GM19099 (cell line): ENCODE results near the gene NRCAM.

Experiments used
- POLR2A ChIP-seq: IDR thresholded peaks from 3 replicates; pipeline ENCODE4 v1.6.1; 2011; ENCODE audit warnings: low read depth; ENCODE audit not compliant: insufficient read length; ENCODE audit errors: extremely low read depth

NRCAM gene

DNA sequence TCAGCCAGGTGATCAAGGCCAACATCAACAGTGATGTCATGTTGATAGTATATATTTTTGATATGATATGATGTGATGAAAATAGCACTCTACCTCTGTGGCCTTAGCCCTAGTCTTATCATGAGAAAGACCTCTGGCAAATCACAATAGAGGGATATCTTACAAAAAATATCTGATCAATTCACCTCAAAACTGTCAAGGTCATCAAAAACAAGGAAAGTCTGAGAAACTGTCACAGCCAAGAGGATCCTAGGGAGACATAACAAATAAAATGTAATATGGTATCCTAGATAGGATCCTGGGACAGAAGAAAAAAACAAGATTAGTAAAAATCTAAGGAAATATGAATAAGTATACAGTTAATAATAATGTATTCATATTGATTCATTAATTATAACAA, 92.6 kb downstream of the NRCAM start:
- no peak for TF ChIP-seq POLR2A

DNA sequence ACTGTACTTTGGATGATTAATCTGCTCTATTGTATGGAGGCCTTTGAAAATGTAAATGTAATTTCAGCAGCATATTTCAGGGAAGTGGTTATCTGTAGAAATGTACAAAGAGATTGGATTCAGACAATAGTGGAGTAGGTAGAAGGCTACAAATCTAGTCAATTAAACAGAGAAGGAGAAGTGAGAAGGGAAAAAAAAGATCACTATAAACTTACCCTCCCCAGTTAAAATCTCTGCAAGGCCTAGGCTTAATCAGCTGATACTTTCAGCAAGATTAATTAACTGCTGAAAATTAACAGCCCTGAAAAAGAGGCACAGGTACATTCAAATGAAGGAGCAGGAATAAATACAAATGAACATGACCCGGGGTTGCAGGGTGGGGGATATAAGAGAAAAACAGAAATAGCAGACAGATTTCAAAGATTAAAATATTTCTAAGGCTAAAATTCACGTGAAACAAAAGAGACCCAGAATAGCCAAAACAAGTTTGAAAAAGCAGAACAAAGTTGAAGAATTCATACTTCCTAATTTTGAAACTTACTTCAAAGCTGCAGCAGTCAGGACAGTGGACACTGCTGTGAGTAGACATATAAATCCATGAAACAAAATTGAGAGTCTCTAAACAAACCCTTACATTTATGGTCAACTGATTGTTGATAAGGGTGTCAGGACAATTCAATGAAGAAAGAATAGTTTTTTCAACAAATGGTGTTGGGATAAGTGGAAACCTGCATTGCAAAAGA, 96.0 kb downstream of the NRCAM start:
- no peak for TF ChIP-seq POLR2A

- TF ChIP-seq POLR2A: no peak
Observed at GRCh38 chr7:108358553-108358952, 97.7 kb downstream of the NRCAM start.

DNA sequence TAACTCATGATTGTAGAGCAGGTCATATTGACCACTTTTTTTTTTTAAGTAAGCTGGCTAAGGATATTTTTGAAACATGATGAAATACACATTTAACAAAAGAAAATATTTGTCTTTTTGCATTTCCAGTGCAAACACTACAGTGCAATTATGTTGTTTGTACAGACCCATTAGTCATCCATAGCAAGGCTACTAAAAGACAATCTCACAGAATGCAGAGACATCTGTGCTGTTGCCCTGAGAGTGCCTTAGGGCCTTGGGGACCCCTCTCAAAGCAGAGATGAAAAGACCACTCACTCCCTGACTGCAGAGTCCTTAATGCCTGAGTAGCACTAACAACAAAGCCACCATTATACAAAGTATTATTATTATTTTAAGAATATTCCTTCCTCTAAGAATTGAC, 104.5 kb downstream of the NRCAM start:
- TF ChIP-seq POLR2A: no peak

- TF ChIP-seq POLR2A: no peak
Observed at GRCh38 chr7:108348913-108349312, 107.3 kb downstream of the NRCAM start.

DNA sequence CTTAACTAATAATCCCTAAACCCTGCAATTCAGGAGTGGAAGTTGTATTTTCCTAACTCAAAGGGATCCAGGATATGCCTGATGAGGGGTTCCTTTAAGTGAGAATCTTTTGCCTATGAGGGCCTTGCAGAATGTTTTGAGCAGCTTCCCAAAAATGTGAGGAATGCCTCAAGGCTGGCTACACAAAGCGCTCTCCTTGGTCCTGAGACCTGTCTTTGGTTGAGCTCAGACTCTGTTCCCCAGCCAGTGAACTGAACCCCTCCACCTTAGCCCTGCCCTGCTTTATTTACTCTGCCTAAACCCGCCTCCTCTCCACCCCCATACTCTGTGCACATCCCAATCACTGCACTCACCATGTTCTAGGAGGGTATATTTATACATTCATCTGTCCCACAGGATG, 108.6 kb downstream of the NRCAM start:
- TF ChIP-seq POLR2A: no peak

DNA sequence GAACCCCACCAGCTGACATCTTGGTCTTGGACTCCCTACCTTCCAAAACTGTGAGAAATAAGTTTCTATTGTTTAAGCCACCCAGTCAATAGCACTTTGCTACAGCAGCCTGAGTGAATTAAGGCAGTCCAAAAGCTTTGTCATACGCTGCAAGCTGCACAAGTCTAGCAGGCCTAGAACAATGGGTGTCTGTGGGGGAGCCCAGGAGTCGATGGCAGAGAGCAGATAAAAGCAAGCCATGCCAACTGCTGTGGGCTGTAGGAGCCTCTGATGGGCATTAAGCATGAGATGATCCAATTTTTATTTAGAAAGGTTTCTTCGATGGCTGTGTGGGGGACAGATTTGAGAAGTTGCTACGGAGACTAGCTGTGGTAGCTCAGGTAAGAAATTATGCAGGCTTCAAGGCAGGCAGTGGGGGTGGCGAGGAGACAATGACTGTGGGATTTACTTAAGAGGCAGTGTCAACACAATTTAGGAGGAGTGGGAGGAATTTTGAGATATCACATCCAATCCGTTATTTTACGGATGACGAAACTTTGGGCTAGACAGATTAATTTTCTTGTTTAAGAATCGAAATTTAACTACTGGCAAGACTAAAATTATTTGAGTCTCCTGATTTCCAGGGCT, 110.4 kb downstream of the NRCAM start:
- no peak for TF ChIP-seq POLR2A

- TF ChIP-seq POLR2A: no peak
Observed at GRCh38 chr7:108340856-108341411, 115.3 kb downstream of the NRCAM start.

DNA sequence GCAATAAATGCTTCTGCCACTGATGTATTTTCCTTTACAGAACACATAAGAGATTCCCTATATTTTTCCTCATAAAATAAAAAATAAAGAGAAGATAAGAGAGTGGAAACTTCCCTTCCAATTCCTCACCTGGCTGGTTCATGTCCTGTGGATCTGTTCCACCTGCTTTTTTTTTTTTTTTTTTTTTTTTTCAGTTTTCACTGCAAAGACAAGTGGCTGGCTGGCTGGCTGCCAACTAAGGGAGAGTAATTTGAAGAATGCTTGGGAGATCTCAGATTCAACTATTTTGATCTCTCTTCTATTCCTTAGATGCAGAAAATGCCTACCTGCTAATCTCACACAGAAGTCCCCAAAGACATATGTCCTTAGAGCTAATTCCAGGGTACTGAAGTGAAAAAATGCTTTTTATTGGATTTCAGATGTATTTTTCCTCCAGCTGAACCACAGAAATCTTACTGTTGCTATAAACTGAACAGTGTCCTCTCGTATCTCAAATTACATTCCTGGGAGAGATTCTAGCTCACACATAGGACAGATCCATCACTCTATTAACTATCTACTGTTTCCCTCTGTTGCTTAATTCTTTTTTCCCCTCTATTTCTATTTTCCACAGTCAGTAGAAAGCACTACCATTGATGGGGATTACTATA, 120.8 kb downstream of the NRCAM start:
- no peak for TF ChIP-seq POLR2A

DNA sequence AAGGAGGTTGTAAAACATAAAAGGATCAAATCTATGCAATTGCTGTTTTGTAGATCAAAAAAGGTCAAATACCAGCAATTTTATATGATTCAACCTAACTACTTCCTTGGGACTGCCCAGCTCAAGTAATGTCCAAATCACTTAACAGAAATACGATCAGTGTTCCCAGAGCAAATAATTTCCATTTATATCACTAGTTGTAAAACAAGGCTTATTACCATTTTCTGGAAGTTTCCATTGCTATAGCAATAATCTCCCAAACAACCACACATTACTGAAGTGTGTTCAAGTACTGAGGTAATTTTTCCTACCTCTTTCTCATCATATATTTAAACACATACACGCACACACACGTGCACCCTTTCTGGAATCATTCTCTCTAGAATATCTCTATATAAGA, 123.3 kb downstream of the NRCAM start:
- TF ChIP-seq POLR2A: no peak

- TF ChIP-seq POLR2A: no peak
Observed at GRCh38 chr7:108331971-108332370, 124.3 kb downstream of the NRCAM start.

- TF ChIP-seq POLR2A: no peak
Observed at GRCh38 chr7:108330227-108330626, 126.0 kb downstream of the NRCAM start.

DNA sequence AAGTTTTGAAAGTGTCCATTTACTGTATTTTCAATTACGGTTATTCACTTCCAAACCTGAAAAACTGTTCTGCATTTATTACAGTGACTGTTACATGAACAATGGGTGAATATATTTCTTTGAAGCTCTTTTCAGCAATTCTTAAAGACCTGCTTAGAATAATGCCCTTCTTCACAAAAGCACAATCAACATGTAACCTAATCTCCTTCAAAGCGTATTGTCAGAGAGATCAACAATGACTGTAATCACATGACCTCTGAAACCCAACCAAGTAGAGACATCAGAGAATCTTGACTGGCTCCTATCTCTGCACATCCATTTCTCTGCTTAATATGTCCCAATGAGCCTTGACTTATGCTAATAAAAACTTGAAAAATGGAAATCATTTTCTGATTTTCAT, 126.7 kb downstream of the NRCAM start:
- TF ChIP-seq POLR2A: no peak

- no peak for TF ChIP-seq POLR2A
Observed at GRCh38 chr7:108328174-108328651, 128.0 kb downstream of the NRCAM start.

GRCh38 chr7:108327353-108327752, 128.9 kb downstream of the NRCAM start:
- no peak for TF ChIP-seq POLR2A

- no peak for TF ChIP-seq POLR2A
Observed at GRCh38 chr7:108326938-108327337, 129.3 kb downstream of the NRCAM start.
